ENCODE measurements around the gene TARBP1. TPM values are rescaled to one million over a fixed set of nuclear protein-coding genes. Genes with fewer than 3 reads are reported as not detected.

The TARBP1 gene
- total RNA-seq, 4 donors from 2014 or later = 13.2 to 39.2 (median 27.6) TPM

GRCh38 chr1:234369784-234370183 lies 109.2 kb downstream of the TARBP1 start:
- no peaks in the 10 kb centered on the region for H3K9me3 ChIP-seq
- 35 to 55% methylated on average over 1 of the region's 1 CpG for WGBS, 2 donors

DNA sequence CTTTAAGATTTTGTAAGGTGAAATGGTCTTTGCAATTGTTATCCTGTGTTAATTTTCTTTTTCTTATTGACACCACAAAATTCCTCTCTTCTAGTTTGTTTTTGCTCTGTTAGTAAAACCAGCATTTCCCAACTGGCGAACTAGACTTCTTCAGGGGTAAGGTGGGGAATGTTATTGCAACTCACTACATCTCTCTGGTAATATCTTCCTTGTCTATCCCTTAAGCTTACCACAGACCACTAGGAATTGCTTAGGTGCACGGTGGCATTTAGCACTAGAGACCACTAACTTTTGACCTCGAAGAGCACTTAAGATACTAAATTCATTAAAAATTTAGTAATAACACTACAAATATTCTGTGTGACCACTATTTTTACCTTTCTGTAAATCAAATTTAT lies 109.9 kb downstream of the TARBP1 start:
- 76 to 87% methylated on average over 3 of the region's 3 CpGs for WGBS, 2 donors
- Histone ChIP-seq H3K27me3 (no peaks in the 10 kb centered on the region), H3K27ac (peak overlapping the region in 1 of 4 donors; percentile 73), H3K36me3 (no peaks in the 10 kb centered on the region), H3K4me1 (peaks cover 0 to 22% (median 6%) of the 10 kb centered on the region in 3 donors), H3K9me3 (no peaks in the 10 kb centered on the region), H3K4me3 (no peak overlapping the region)
- intact Hi-C loops (cut with DNase I) = no loop called here
- no peak for DNase-seq
- TF ChIP-seq CTCF (IDR thresholded peaks at IDR 0.05) (no peak), POLR2A (IDR thresholded peaks at IDR 0.05) (no peak)

More at GRCh38 chr1:234369784-234370183, 109.2 kb downstream of the TARBP1 start:
- DNase-seq = no peak
- TF ChIP-seq CTCF (IDR thresholded peaks at IDR 0.05) (no peak), POLR2A (IDR thresholded peaks at IDR 0.05) (no peak)
- H3K4me1 ChIP-seq = peaks cover 4 to 30% (median 14%) of the 10 kb centered on the region in 3 donors
- intact Hi-C loops (cut with DNase I) = no loop called here
- H3K36me3 ChIP-seq = no peaks in the 10 kb centered on the region
- no peak overlapping the region for H3K4me3 ChIP-seq
- H3K27me3 ChIP-seq = no peaks in the 10 kb centered on the region
- H3K27ac ChIP-seq = peak overlapping the region; percentile 26 to 73 (median 50)

DNA sequence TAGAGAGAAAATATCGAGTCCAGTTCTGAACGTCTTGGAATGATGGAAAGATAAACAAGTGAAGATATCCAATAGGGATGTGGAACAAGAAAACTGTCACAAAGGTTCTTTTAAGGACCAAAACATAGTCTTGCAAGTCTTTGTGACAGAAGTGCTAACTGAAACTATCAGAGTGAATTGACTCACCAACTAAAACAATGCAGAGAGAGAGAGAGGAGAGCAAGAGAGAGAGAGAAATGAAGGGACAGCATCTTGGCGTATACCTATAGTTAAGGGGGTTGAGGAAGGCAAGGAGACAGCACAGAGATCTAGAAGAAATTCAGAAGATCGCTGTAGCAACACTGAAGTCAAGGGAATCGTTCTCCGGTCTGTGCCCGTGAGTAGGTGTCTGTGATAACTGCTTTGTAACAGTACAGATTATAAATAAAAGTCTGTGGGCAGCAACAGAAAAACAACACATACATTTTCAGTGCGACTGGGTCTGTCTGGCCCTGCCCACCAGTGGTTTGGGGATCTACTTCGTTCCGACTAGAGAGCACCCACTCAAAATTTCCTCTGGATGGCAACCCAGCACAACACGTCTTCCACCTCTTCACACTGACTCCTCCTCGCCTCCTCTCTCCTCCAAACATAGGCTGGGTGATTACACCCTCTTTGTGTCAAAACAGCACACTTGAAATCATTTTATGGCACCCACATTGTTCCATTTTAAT lies 110.5 kb downstream of the TARBP1 start:
- Histone ChIP-seq H3K27me3 (no peaks in the 10 kb centered on the region), H3K36me3 (no peaks in the 10 kb centered on the region), H3K4me3 (no peak overlapping the region), H3K27ac (no peak overlapping the region), H3K9me3 (no peaks in the 10 kb centered on the region), H3K4me1 (peaks cover 0 to 21% (median 6%) of the 10 kb centered on the region in 3 donors)
- no peak for DNase-seq
- 78 to 79% methylated on average over 12 of the region's 12 CpGs for WGBS, 2 donors
- intact Hi-C loops (cut with DNase I) = no loop called here
- TF ChIP-seq CTCF (IDR thresholded peaks at IDR 0.05) = no peak
- TF ChIP-seq POLR2A (IDR thresholded peaks at IDR 0.05) = no peak

DNA sequence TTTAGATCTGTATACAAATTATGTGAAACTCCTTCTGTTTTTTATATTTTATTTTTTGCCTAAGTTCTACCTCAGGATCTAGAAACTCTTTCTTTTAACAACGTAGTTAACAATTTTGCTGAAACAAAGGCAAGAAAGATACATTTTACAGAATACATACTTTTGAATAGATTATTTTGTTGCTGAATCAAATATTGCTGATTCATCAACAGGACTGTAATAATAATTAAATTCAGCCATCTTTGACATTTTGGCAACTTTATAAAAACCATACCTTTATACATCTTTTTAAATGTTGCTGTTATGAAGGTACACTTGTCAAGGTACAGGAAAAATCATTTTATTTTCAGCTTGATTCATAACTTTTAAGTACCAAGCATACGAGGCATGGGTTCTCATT lies 116.4 kb downstream of the TARBP1 start:
- intact Hi-C loops (cut with DNase I) = no loop called here
- TF ChIP-seq CTCF (IDR thresholded peaks at IDR 0.05) (no peak), POLR2A (IDR thresholded peaks at IDR 0.05) (no peak)
- H3K4me1 ChIP-seq = no peaks in the 10 kb centered on the region
- H3K4me3 ChIP-seq = no peak overlapping the region
- H3K36me3 ChIP-seq = no peaks in the 10 kb centered on the region
- no peaks in the 10 kb centered on the region for H3K27me3 ChIP-seq
- no peaks in the 10 kb centered on the region for H3K9me3 ChIP-seq
- no peak overlapping the region for H3K27ac ChIP-seq
- no peak for DNase-seq
- 58 to 60% methylated on average over 2 of the region's 2 CpGs for WGBS, 2 donors

DNA sequence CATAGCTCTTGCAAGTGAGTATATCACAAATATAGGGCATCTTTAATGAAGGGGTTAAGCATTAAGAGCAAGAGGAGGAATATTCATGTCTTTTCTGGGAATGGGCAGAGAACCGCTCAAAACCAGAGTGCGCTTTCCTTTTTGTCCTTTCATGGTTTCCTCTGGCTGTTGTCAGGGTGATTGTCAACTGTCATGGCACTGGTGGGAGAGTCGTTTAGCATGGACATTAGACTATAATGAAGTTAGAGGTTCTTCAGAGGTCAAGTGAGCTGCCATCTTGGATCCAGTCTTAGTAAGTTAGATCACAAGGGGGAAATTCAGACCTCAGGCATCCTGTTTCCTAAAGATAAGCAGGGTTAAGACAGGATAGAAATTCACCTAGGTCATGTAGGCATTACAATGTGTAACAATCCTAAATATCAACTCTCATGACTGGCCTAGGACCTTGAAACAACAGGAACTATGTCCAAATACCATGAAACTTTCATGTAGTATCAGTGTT lies 117.8 kb downstream of the TARBP1 start:
- Histone ChIP-seq H3K36me3 (no peaks in the 10 kb centered on the region), H3K9me3 (no peaks in the 10 kb centered on the region), H3K4me3 (no peak overlapping the region), H3K27ac (no peak overlapping the region), H3K4me1 (no peaks in the 10 kb centered on the region), H3K27me3 (peaks cover 0 to 3% (median 0%) of the 10 kb centered on the region in 4 donors)
- TF ChIP-seq CTCF (IDR thresholded peaks at IDR 0.05) = no peak
- TF ChIP-seq POLR2A (IDR thresholded peaks at IDR 0.05) = no peak
- intact Hi-C loops (cut with DNase I) = no loop called here
- DNase-seq = no peak
- WGBS, 2 donors = 77 to 88% methylated on average over 3 of the region's 3 CpGs

Data from esophagus squamous epithelium (tissue), 5 donors.